Astrocyte (in vitro differentiated cells and primary cell): ENCODE measurements around the gene IQSEC3. TPM values are rescaled to one million over a fixed set of nuclear protein-coding genes. Genes with fewer than 3 reads are reported as not detected.

Experiments
- DNase-seq: peaks from one replicate; pipeline ENCODE4 v3.0.0-alpha.2; 2010; ENCODE audit warnings: low read depth
- FAIRE-seq: peaks from 2 replicates; lab custom pipeline; 2011; peaks lifted over from hg19 to GRCh38; lab: Jason Lieb, UNC
- H2AFZ ChIP-seq: 2 replicates; pipeline ENCODE4 v1.6.0; 2012; ENCODE audit warnings: low read depth, low read length, inconsistent platforms
- H3K27ac ChIP-seq: 2 replicates; pipeline ENCODE4 v1.5.1; 2011; ENCODE audit warnings: low read depth, low read length, inconsistent platforms
- H3K27me3 ChIP-seq: 2 replicates; pipeline ENCODE4 v1.6.0; 2011; ENCODE audit warnings: low read length, inconsistent platforms; ENCODE audit not compliant: insufficient read depth
- H3K36me3 ChIP-seq: 2 replicates; pipeline ENCODE4 v1.5.1; 2011; ENCODE audit warnings: low read length, inconsistent platforms; ENCODE audit not compliant: insufficient read depth
- H3K4me1 ChIP-seq: 2 replicates; pipeline ENCODE4 v1.5.1; 2011; ENCODE audit warnings: low read length, inconsistent platforms; ENCODE audit not compliant: insufficient read depth
- H3K4me2 ChIP-seq: 2 replicates; pipeline ENCODE4 v1.6.0; 2012; ENCODE audit warnings: low read length, inconsistent platforms
- H3K4me3 ChIP-seq: 2 replicates; pipeline ENCODE4 v1.5.1; 2011; ENCODE audit warnings: low read depth, mild to moderate bottlenecking, low read length, inconsistent platforms; ENCODE audit not compliant: insufficient read depth
- H3K79me2 ChIP-seq: 2 replicates; pipeline ENCODE4 v1.6.0; 2012; ENCODE audit warnings: mild to moderate bottlenecking, low read length, inconsistent platforms; ENCODE audit not compliant: insufficient read depth
- H3K9ac ChIP-seq: 2 replicates; pipeline ENCODE4 v1.6.0; 2012; ENCODE audit warnings: mild to moderate bottlenecking, low read length, inconsistent platforms
- H3K9me3 ChIP-seq: 2 replicates; pipeline ENCODE4 v1.5.1; 2012; ENCODE audit warnings: low read depth, mild to moderate bottlenecking, low read length, inconsistent platforms; ENCODE audit not compliant: insufficient read depth
- H4K20me1 ChIP-seq: 2 replicates; pipeline ENCODE4 v1.6.0; 2012; ENCODE audit warnings: low read length, inconsistent platforms; ENCODE audit not compliant: insufficient read depth
- H3K27ac Mint-ChIP-seq: one replicate; pipeline ENCODE4 v1.8.0; 2021; ENCODE audit warnings: mild to moderate bottlenecking, mixed read lengths; ENCODE audit not compliant: unreplicated experiment
- H3K27me3 Mint-ChIP-seq: one replicate; pipeline ENCODE4 v1.8.0; 2021; ENCODE audit warnings: low read depth, mixed read lengths; ENCODE audit not compliant: unreplicated experiment
- H3K36me3 Mint-ChIP-seq: one replicate; pipeline ENCODE4 v1.8.0; 2021; ENCODE audit warnings: low read depth, mixed read lengths; ENCODE audit not compliant: unreplicated experiment
- H3K4me1 Mint-ChIP-seq: one replicate; pipeline ENCODE4 v1.8.0; 2021; ENCODE audit warnings: low read depth, mixed read lengths; ENCODE audit not compliant: unreplicated experiment
- H3K4me3 Mint-ChIP-seq: one replicate; pipeline ENCODE4 v1.8.0; 2021; ENCODE audit warnings: mild to moderate bottlenecking, moderate library complexity, mixed read lengths; ENCODE audit not compliant: unreplicated experiment
- H3K9me3 Mint-ChIP-seq: one replicate; pipeline ENCODE4 v1.8.0; 2021; ENCODE audit warnings: mild to moderate bottlenecking, mixed read lengths; ENCODE audit not compliant: unreplicated experiment
- CTCF ChIP-seq: IDR thresholded peaks from 2 replicates; pipeline ENCODE4 v1.5.1; 2011; ENCODE audit warnings: low read depth, mild to moderate bottlenecking, inconsistent platforms, low read length, moderate library complexity; ENCODE audit not compliant: insufficient read depth
- EZH2 ChIP-seq: IDR thresholded peaks from 2 replicates; pipeline ENCODE4 v1.6.1; 2012; ENCODE audit warnings: mild to moderate bottlenecking, low read length, inconsistent platforms; ENCODE audit not compliant: insufficient read depth
- total RNA-seq: library from RNA; stranded (reverse); gene quantifications from 2 replicates; pipeline ENCODE4 v1.2.1, GENCODE V29; 2021

Gene IQSEC3
- total RNA-seq, 1 donor from 2014 or later, result 0.34 TPM

DNA sequence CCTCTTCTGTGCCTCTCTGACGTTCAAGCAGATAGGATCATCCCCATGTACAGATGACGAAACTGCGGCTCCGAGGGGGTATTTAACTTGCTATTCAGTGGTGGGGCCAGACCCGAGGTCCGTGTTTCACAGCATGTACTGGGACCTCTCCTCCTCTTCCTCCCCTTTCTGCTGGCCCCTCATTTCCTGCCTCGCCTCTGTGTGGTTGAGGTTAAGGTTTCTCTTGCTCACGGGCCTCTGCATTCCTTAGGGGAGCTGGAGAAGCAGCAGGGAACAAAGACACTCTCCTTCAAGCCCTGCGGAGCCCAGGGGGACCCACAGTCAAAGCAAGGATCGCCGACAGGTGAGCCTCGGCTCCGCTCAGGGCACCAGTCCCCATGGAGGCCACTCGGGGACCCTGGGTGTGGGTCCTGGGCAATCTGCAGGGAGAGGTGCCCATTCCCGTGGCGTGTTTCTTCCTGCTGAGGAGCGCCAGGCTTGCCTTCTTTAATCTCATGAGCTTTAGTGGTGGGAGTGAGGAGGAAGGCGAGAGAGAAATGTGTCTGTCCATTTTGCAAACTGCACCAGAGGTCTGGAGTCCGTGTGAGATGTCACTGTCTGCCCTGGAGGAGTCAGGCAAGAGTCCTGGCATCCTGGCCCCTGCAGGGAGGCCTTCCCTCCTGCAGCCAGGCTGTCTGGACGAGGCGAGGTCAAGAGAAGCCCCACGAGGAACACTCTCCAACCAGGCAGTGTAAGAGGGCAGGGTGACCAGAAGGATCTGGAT is 102.4 kb downstream of the IQSEC3 start:
- Histone ChIP-seq H3K9me3 (no peaks in the 10 kb centered on the region), H3K36me3 (no peaks in the 10 kb centered on the region), H3K9ac (no peak overlapping the region), H4K20me1 (no peaks in the 10 kb centered on the region), H3K4me1 (peaks cover 21% of the 10 kb centered on the region), H3K27ac (no peak overlapping the region), H3K79me2 (no peaks in the 10 kb centered on the region), H3K27me3 (no peaks in the 10 kb centered on the region), H2AFZ (peak overlapping the region; percentile 15), H3K4me3 (no peak overlapping the region), H3K4me2 (peak overlapping the region; percentile 44)
- Mint-ChIP-seq H3K9me3 (peaks cover 1% of the 10 kb centered on the region), H3K4me1 (peaks cover 55% of the 10 kb centered on the region), H3K4me3 (peak overlapping the region; percentile 25), H3K27ac (peak overlapping the region; percentile 44), H3K27me3 (peaks cover 18% of the 10 kb centered on the region), H3K36me3 (no peaks in the 10 kb centered on the region)
- no peak for TF ChIP-seq EZH2
- no peak for TF ChIP-seq CTCF
- FAIRE-seq (no peak), DNase-seq (peak; percentile 16)

DNA sequence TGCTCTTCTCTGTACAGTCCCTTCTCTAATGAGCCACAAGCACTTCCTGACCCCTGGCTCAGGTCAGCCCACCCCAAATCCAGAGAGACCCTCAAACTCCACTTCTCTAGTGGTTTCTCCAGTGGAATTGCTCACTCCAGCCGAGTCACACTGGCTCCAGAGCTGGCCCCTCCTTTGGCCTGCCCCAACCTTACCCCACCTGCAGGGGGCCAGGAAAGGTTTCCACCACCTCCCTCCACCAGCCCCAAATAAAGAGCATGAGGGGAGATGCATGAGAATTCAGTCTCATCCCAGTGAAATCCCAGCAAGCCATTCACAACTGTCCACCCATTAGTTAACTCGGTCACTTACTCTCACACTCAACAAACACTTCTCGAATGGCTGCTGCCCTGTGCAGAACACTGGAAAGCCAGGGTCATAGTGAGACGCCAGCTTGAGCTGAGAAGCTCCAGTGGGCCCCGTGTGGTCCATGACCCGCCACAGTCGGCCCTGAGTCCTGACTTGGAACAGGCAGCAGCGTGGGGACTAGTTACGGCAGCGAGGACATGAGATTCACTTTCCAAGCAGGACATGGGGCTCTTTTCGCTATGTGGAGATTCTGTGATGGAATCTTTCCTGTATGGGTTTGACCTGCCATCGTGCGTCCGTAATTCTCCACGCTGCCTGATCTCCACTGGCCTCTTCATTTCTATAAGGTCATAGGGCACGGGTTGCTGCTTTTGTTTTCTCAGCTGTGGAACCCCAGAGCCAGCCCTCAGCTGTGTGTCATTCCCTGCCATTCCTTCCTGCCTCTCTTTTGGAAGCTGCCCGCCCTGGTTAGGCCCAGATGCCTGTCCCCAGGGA is 103.2 kb downstream of the IQSEC3 start:
- no peak for TF ChIP-seq EZH2
- TF ChIP-seq CTCF, result peak; percentile 18
- H3K4me3 ChIP-seq, result no peak overlapping the region
- Mint-ChIP-seq H3K27me3 (peaks cover 18% of the 10 kb centered on the region), H3K9me3 (peaks cover 1% of the 10 kb centered on the region), H3K36me3 (no peaks in the 10 kb centered on the region), H3K4me1 (peaks cover 47% of the 10 kb centered on the region), H3K4me3 (no peak overlapping the region), H3K27ac (peak overlapping the region; percentile 44)
- H4K20me1 ChIP-seq, result no peaks in the 10 kb centered on the region
- no peaks in the 10 kb centered on the region for H3K9me3 ChIP-seq
- peaks cover 21% of the 10 kb centered on the region for H3K4me1 ChIP-seq
- no peaks in the 10 kb centered on the region for H3K79me2 ChIP-seq
- no peak overlapping the region for H3K9ac ChIP-seq
- FAIRE-seq, result no peak
- no peak overlapping the region for H3K27ac ChIP-seq
- H2AFZ ChIP-seq, result no peak overlapping the region
- H3K4me2 ChIP-seq, result peak overlapping the region; percentile 11
- no peaks in the 10 kb centered on the region for H3K27me3 ChIP-seq
- H3K36me3 ChIP-seq, result no peaks in the 10 kb centered on the region
- no peak for DNase-seq
